SU-DHL-6 (cell line): ENCODE measurements around the gene ANO9.

Source experiments
- H2AFZ ChIP-seq: fragments of 200-600 bp; sonication (generic); 2 replicates; pipeline ENCODE4 v1.6.1; 2014; ENCODE audit warnings: low read depth, mild to moderate bottlenecking, moderate library complexity, mixed read lengths, antibody characterized with exemption, low read length; ENCODE audit not compliant: severe bottlenecking
- H3F3A ChIP-seq: fragments of 200-600 bp; shearing (Covaris generic); 2 replicates; pipeline ENCODE4 v1.6.0; 2016; ENCODE audit warnings: antibody characterized with exemption, mild to moderate bottlenecking; ENCODE audit not compliant: insufficient read depth
- H3K27ac ChIP-seq: fragments of 200-600 bp; sonication (generic); 2 replicates; pipeline ENCODE4 v1.5.1; 2016; ENCODE audit warnings: low read depth, mild to moderate bottlenecking, low read length, moderate library complexity, mixed read lengths
- H3K27me3 ChIP-seq: fragments of 200-600 bp; sonication (generic), shearing (Covaris generic); 2 replicates; pipeline ENCODE4 v1.6.0; 2014; ENCODE audit warnings: mild to moderate bottlenecking, low read length
- H3K36me3 ChIP-seq: fragments of 200-600 bp; sonication (generic); 2 replicates; pipeline ENCODE4 v1.6.1; 2014; ENCODE audit warnings: mild to moderate bottlenecking, low read length, mixed read lengths
- H3K4me2 ChIP-seq: fragments of 300-600, 200-600 bp; shearing (Covaris generic), sonication (generic); 2 replicates; pipeline ENCODE4 v1.6.0; 2014; ENCODE audit warnings: low read length, low read depth, mild to moderate bottlenecking; ENCODE audit not compliant: poor library complexity, severe bottlenecking
- H3K4me3 ChIP-seq: fragments of 200-600 bp; sonication (generic); 2 replicates; pipeline ENCODE4 v1.5.1; 2014; ENCODE audit warnings: antibody characterized with exemption, low read length, mild to moderate bottlenecking, mixed read lengths; ENCODE audit not compliant: insufficient read depth, poor library complexity, severe bottlenecking
- H3K79me2 ChIP-seq: fragments of 200-600 bp; sonication (generic); 2 replicates; pipeline ENCODE4 v1.6.1; 2014; ENCODE audit warnings: mild to moderate bottlenecking, low read length, moderate library complexity; ENCODE audit not compliant: insufficient read depth
- H3K9ac ChIP-seq: fragments of 200-600 bp; sonication (generic); 2 replicates; pipeline ENCODE4 v1.7.0; 2014; ENCODE audit warnings: mild to moderate bottlenecking, low read length
- H3K9me2 ChIP-seq: fragments of 200-600 bp; sonication (generic); replicated peaks from 2 replicates; pipeline ENCODE4 v1.6.1; 2014; ENCODE audit warnings: low read length; ENCODE audit not compliant: insufficient read depth
- H3K9me3 ChIP-seq: fragments of 200-600 bp; sonication (generic); 2 replicates; pipeline ENCODE4 v1.6.1; 2014; ENCODE audit warnings: low read length, mixed read lengths; ENCODE audit not compliant: insufficient read depth
- H4K20me1 ChIP-seq: fragments of 200-600 bp; sonication (generic); 2 replicates; pipeline ENCODE4 v1.6.1; 2014; ENCODE audit warnings: low read depth, mild to moderate bottlenecking, antibody characterized with exemption, low read length, moderate library complexity, mixed read lengths
- CTCF ChIP-seq: fragments of 200-600 bp; sonication (generic); IDR thresholded peaks from one replicate; pipeline ENCODE4 v1.5.1; 2017; ENCODE audit warnings: antibody characterized with exemption, mild to moderate bottlenecking, low read length, moderate library complexity; ENCODE audit not compliant: insufficient read depth, poor library complexity, severe bottlenecking
- EZH2phosphoT487 ChIP-seq: fragments of 200-600 bp; sonication (generic), shearing (Covaris generic); conservative IDR thresholded peaks from 2 replicates; pipeline ENCODE4 v1.6.1; 2018; ENCODE audit warnings: mild to moderate bottlenecking, antibody characterized with exemption, low read length, moderate library complexity, mixed read lengths

The ANO9 gene

GRCh38 chr11:464316-464715 is 22.5 kb upstream of the ANO9 start:
- H3K9ac ChIP-seq, result no peak overlapping the region
- H3K27ac ChIP-seq, result no peak overlapping the region
- H3K79me2 ChIP-seq, result no peaks in the 10 kb centered on the region
- H3K36me3 ChIP-seq, result no peaks in the 10 kb centered on the region
- no peak for TF ChIP-seq CTCF
- no peak for TF ChIP-seq EZH2phosphoT487
- H3F3A ChIP-seq, result no peaks in the 10 kb centered on the region
- H3K27me3 ChIP-seq, result no peaks in the 10 kb centered on the region
- no peak overlapping the region for H3K4me2 ChIP-seq
- H4K20me1 ChIP-seq, result no peaks in the 10 kb centered on the region
- H2AFZ ChIP-seq, result no peak overlapping the region
- H3K9me3 ChIP-seq, result no peaks in the 10 kb centered on the region
- H3K4me3 ChIP-seq, result no peak overlapping the region
- no peaks in the 10 kb centered on the region for H3K9me2 ChIP-seq

- Histone ChIP-seq H3K9me2 (no peaks in the 10 kb centered on the region), H3K36me3 (no peaks in the 10 kb centered on the region), H3K79me2 (no peaks in the 10 kb centered on the region), H4K20me1 (no peaks in the 10 kb centered on the region), H3K4me2 (no peak overlapping the region), H3K9ac (no peak overlapping the region), H3F3A (no peaks in the 10 kb centered on the region), H3K27ac (no peak overlapping the region), H3K9me3 (no peaks in the 10 kb centered on the region), H3K4me3 (no peak overlapping the region), H2AFZ (no peak overlapping the region), H3K27me3 (no peaks in the 10 kb centered on the region)
- TF ChIP-seq CTCF, result no peak
- TF ChIP-seq EZH2phosphoT487, result no peak
Measured at GRCh38 chr11:462107-462890, 20.5 kb upstream of the ANO9 start.

- Histone ChIP-seq H3K4me3 (no peak overlapping the region), H2AFZ (no peak overlapping the region), H3K9ac (no peak overlapping the region), H3K79me2 (no peaks in the 10 kb centered on the region), H3K9me3 (no peaks in the 10 kb centered on the region), H3K4me2 (no peak overlapping the region), H3K36me3 (no peaks in the 10 kb centered on the region), H3K9me2 (no peaks in the 10 kb centered on the region), H3K27me3 (no peaks in the 10 kb centered on the region), H4K20me1 (no peaks in the 10 kb centered on the region), H3F3A (no peaks in the 10 kb centered on the region), H3K27ac (no peak overlapping the region)
- TF ChIP-seq EZH2phosphoT487 (no peak), CTCF (no peak)
Measured at GRCh38 chr11:461626-462025, 19.8 kb upstream of the ANO9 start.
